H1 (cell line): ENCODE data around the gene NDUFA3. TPM values are rescaled to one million over a fixed set of nuclear protein-coding genes. Genes with fewer than 3 reads are reported as not detected.

Experiments used
- GTF2F1 ChIP-seq: IDR thresholded peaks from 2 replicates; pipeline ENCODE4 v1.6.1; 2012; ENCODE audit warnings: low read depth, low read length, improper control_type of control experiment, borderline replicate concordance
- HDAC6 ChIP-seq: IDR thresholded peaks from one replicate; pipeline ENCODE4 v1.7.1; 2012; ENCODE audit warnings: low read depth, mild to moderate bottlenecking, inconsistent platforms, low read length, moderate library complexity
- JUN ChIP-seq: IDR thresholded peaks from 2 replicates; pipeline ENCODE4 v1.6.1; 2011; ENCODE audit warnings: low read depth, mild to moderate bottlenecking, improper control_type of control experiment, low read length
- KDM1A ChIP-seq: fragments of 200-600, 300-600 bp; sonication (generic); IDR thresholded peaks from 2 replicates; pipeline ENCODE4 v1.7.1; 2016; ENCODE audit warnings: mild to moderate bottlenecking, low read length, borderline replicate concordance
- KDM4A ChIP-seq: IDR thresholded peaks from one replicate; pipeline ENCODE4 v1.7.1; 2012; ENCODE audit warnings: low read depth, mild to moderate bottlenecking, moderate library complexity, low read length, inconsistent platforms; ENCODE audit not compliant: severe bottlenecking
- KDM5A ChIP-seq: fragments of 200-600 bp; IDR thresholded peaks from 2 replicates; pipeline ENCODE4 v1.7.1; 2012; ENCODE audit warnings: mild to moderate bottlenecking, low read length, inconsistent platforms, mixed read lengths
- PHF8 ChIP-seq: fragments of 200-600 bp; sonication (generic); conservative IDR thresholded peaks from 2 replicates; pipeline ENCODE4 v1.7.1; 2012; ENCODE audit warnings: low read depth, mild to moderate bottlenecking, inconsistent platforms, low read length, moderate library complexity
- POLR2A ChIP-seq, 2 experiments: IDR thresholded peaks; 1 replicate in 1 of 2; 2 replicates in 1 of 2; pipeline ENCODE4 v1.6.1; 2011; ENCODE audit warnings: low read depth in 2 of 2, low read length in 2 of 2, mild to moderate bottlenecking in 2 of 2; ENCODE audit errors: control extremely low read depth in 1 of 2
- RFX5 ChIP-seq: IDR thresholded peaks from 2 replicates; pipeline ENCODE4 v1.6.1; 2011; ENCODE audit warnings: low read depth, low read length, improper control_type of control experiment, borderline replicate concordance
- RNF2 ChIP-seq: fragments of 200-900, 300-1000 bp; sonication (generic); IDR thresholded peaks from 2 replicates; pipeline ENCODE4 v1.7.1; 2016; ENCODE audit warnings: borderline replicate concordance, low read depth, mild to moderate bottlenecking, antibody characterized with exemption, low read length; ENCODE audit not compliant: poor library complexity, severe bottlenecking; ENCODE audit errors: missing control alignments
- SRF ChIP-seq: IDR thresholded peaks from 2 replicates; pipeline ENCODE4 v1.6.1; 2011; ENCODE audit warnings: mild to moderate bottlenecking, low read depth, low read length, moderate library complexity
- TBP ChIP-seq: IDR thresholded peaks from 2 replicates; pipeline ENCODE4 v1.6.1; 2011; ENCODE audit warnings: low read depth, low read length, improper control_type of control experiment
- YY1 ChIP-seq: IDR thresholded peaks from 2 replicates; pipeline ENCODE4 v1.6.1; 2011; ENCODE audit warnings: low read depth, mild to moderate bottlenecking, low read length
- polyA plus RNA-seq, 7 experiments: library from polyadenylated mRNA; depleted of rRNA in 3 of 7; stranded (reverse) in 5 of 7; unstranded in 2 of 7; fragments of >200 nt in 5 of 7; fragments of 200-250 nt in 2 of 7; gene quantifications; 1 replicate in 5 of 7; 2 replicates in 1 of 7; 4 replicates in 1 of 7; pipeline versions ENCODE4 v1.2.1 to v1.2.3, GENCODE V29; 2011 to 2013; ENCODE audit warnings: missing spikeins in 2 of 7, mixed read lengths in 2 of 7
- total RNA-seq: library from RNA; stranded (reverse); fragmentation: NEBNext Ultra II Directional; extraction: Animal tissue kit (Norgen Biotek cat#: 25700); gene quantifications from 2 replicates; pipeline ENCODE4 v1.2.1, GENCODE V29; 2021
- TF ChIP-seq, protein P1 (sequence below), 3 experiments: IDR thresholded peaks; 1 replicate in 2 of 3; 2 replicates in 1 of 3; pipeline versions ENCODE4 v1.5.1 to v1.6.1; 2011; ENCODE audit warnings: low read length in 3 of 3, mild to moderate bottlenecking in 3 of 3, inconsistent platforms in 2 of 3, low read depth in 1 of 3, moderate library complexity in 1 of 3; ENCODE audit not compliant: insufficient read depth in 1 of 3; ENCODE audit errors: control extremely low read depth in 1 of 3

Gene NDUFA3
- total and polyA plus RNA-seq, 2 of the 8 experiments (the other 6 are each of a cell fraction or from before 2014, with no cell fraction given), result 175 to 208 TPM

DNA sequence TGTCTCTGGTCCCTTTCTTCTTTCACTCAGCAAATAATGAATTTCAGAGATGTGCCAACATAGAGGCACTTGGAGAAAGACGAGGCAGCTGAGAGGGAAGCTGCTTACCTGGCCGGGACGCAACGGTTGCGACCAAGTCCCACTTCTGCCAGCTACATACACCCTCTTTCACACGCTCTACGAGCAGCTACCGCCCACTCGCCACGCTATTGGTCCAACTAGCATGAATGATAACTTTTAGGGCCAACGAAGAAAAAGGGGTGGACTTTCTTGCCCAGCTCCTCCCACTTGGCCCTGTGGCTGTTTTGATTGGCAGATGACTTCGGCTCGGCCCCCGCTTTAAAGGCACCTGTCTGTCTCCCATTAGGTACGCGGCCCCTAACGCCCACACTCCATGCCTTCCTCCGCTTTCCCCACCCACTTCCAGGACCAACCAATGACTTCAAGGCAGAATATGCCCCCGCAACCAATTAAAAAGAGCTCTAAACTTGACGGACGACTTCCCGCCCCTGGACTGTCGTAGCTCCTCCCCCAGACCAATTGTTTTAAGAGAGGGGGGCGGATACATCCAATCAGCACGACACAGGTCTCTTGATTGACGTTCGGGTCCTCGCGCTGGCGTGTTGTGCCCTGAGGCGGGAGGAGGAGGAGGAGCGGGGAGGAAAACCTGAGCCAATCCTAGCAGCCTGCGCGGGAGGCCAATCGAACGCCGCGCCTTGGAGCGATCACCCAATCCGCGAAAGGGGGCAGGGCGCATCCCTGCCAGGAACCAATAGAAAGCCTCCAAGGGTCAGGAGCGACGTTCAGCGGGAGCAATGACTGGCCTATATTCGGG lies 34.4 kb downstream of the NDUFA3 start (continued):
- TF ChIP-seq RNF2 (no peak), KDM1A (no peak), GTF2F1 (no peak), TBP (peak; percentile 64), KDM4A (peak; percentile 63), POLR2A (IDR thresholded peaks at IDR 0.05; ENCODE audit: control extremely low read depth in 1 of 2, low read depth in 2 of 2, low read length in 2 of 2) (peak in 1 of 2 experiments; percentile 82; a peak in 2 of 3 replicates), KDM5A (no peak), YY1 (no peak), SRF (no peak), JUN (no peak), PHF8 (no peak), RFX5 (no peak), HDAC6 (no peak)
- TF ChIP-seq, protein P1, sequence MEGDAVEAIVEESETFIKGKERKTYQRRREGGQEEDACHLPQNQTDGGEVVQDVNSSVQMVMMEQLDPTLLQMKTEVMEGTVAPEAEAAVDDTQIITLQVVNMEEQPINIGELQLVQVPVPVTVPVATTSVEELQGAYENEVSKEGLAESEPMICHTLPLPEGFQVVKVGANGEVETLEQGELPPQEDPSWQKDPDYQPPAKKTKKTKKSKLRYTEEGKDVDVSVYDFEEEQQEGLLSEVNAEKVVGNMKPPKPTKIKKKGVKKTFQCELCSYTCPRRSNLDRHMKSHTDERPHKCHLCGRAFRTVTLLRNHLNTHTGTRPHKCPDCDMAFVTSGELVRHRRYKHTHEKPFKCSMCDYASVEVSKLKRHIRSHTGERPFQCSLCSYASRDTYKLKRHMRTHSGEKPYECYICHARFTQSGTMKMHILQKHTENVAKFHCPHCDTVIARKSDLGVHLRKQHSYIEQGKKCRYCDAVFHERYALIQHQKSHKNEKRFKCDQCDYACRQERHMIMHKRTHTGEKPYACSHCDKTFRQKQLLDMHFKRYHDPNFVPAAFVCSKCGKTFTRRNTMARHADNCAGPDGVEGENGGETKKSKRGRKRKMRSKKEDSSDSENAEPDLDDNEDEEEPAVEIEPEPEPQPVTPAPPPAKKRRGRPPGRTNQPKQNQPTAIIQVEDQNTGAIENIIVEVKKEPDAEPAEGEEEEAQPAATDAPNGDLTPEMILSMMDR (IDR thresholded peaks at IDR 0.05; ENCODE audit: control extremely low read depth in 1 of 3, insufficient read depth in 1 of 3, low read depth in 1 of 3, low read length in 3 of 3), result no peak; a peak in 1 of 4 replicates
